Left lobe of liver (tissue), 2 donors: Measurements from ENCODE around the gene CFAP141. TPM values are rescaled to one million over a fixed set of nuclear protein-coding genes. Genes with fewer than 3 reads are reported as not detected.
"Not testable (repeated sequence)": the region's sequence is repeated elsewhere in the genome, so short reads cannot be mapped to it uniquely, and the experiment has no call there.

Experiments used
- ATAC-seq: fragments of 200-7000 bp; cut with Tn5 transposase; one replicate; pipeline ENCODE4 v1.9.1; 2020; ENCODE audit warnings: mild to moderate bottlenecking, moderate library complexity
- DNase-seq: peaks from one replicate; pipeline ENCODE4 v3.0.0-alpha.2; 2020; ENCODE audit warnings: low spot score
- total RNA-seq: library from RNA; stranded (reverse); gene quantifications from one replicate; pipeline ENCODE4 v1.2.1, GENCODE V29; 2021
- donor health status: DM: no; HTN: no; CAD: no; lungs with moderate emphysema.
- donor health status: DM: no; HTN: yes; CAD: no.

Gene CFAP141
- total RNA-seq, 1 donor from 2014 or later = not detected

DNA sequence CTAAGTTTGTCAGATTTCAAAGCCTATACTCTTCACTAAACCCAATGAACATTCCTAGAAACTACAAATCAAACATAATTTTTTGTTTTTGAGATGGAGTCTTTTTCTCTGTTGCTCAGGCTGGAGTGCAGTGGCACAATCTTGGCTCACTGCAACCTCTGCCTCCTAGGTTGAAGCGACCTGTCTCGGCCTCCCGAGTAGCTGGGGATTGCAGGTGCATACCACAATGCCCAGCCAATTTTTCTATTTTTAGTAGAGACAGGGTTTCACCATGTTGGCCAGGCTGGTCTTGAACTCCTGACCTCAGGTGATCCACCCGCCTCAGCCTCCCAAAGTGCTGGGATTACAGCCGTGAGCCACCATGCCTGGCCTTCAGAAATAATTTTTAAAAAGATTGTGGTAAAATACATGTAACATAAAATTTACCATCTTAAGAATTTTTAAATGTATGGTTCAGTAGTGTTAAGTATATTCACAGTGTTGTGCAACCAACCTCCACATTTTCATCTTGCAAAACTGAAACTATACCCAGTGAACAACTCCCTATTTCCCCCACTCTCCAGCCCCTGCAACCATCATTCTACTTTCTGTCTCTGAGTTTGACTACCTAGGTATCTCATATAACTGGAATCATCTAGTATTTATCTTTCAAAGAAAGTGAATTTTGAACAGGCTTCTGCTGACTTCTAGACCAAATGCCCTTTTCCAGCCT is 2.7 kb upstream of the CFAP141 start:
- DNase-seq (no peak), ATAC-seq (no peak)

DNA sequence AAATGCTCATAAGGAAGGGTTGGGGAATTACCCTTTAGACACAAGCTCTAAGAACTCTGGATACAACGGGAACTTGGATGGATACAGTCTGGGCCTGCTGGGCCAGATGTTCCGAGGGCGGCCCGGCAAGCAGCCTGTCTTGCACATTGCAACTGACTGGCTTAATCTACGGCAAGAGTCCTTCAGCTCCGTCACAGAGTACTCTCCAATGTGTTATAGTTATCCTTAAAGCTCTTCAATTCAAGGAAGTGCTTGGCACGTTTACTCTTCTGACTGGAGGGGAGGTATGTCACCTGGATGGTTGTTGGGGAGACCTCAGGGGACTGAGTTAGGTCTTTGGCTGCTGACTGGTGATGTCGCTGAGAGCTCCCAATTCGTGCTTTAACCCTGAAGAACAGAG is 1.1 kb upstream of the CFAP141 start:
- ATAC-seq (no peak), DNase-seq (no peak)

DNA sequence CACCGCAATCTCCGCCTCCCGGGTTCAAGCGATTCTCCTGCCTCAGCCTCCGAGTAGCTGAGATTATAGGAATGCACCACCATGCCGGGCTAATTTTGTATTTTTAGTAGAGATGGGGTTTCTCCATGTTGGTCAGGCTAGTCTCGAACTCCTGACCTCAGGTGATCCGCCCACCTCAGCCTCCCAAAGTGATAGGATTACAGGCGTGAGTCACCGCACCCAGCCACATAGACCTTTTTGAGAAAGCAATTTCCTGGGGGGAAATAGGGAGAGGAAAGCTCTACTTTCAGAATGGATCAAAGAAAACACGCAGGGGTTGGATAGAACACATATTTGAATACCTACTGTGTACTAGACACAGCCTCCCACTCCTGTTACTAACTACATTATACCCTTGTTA is 355 bp downstream of the CFAP141 start:
- ATAC-seq, DNase-seq: not testable (repeated sequence)

DNA sequence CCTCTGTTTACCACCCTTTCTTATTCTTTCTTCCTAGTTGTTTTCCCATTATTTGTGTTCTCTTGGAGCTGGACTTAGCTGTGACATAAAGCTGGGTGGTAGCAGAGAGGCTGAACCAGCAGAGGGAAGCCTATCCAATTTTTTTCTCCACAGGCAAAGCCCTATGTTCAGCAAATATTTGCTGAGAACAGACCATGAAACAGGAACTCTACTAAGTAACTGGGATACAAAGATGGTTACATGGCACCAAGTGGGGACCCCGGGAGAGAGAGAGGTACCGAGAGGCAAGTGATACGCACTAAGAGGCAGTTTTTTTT is 6.6 kb downstream of the CFAP141 start:
- DNase-seq (no peak), ATAC-seq (peak; percentile 80)

- DNase-seq (no peak), ATAC-seq (peak; percentile 94)
Measured at GRCh38 chr1:154198756-154199562, 7.2 kb downstream of the CFAP141 start.

GRCh38 chr1:154193821-154194220 is 12.3 kb downstream of the CFAP141 start:
- DNase-seq (peak; percentile 65), ATAC-seq (peak; percentile 74)

DNA sequence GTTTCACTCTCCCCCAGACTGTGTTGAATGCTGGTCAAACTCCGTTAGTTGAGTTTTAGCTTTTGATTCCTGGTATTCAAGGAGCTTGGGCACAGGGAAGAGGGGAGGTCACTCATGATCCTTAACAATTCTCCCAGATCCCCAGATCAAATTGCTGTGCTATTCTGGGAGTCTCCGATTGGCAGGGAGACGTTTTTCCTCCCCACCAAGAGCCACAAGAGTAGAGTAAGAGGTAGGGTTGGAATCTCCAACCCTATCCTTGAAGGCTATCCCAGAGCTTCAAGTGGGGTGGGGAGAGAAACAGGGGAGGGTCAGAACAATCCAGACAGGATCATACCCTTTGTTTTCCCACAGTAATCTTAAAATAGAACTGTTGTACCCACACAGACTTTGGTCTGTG is 13.7 kb downstream of the CFAP141 start:
- ATAC-seq (no peak), DNase-seq (no peak)

GRCh38 chr1:154191990-154192461 is 14.1 kb downstream of the CFAP141 start, which contains the start of gene TPM3:
TPM3 (minus strand) TSS chr1:154192100; CDS start chr1:154192018, 82 bp downstream.
- DNase-seq = no peak
- no peak for ATAC-seq

DNA sequence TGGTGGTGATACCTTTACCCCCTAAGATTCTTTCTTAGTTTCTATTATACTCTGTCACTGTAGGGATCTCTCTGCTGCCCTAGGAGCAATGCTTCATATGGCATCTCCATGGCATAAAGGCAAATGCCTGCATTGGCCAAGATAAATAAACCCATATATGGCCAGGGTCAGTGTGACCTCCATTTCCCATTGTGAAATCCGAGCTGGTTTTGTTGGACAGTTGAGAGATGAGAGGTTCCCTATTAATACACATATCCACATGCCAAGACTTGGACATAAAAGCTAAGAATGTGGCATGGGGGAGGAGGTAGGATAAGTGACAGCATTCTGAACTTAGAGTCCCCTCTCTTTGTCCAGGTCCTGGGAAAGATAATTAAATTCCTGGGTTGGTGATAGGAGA is 15.6 kb downstream of the CFAP141 start:
- DNase-seq (no peak), ATAC-seq (no peak)

DNA sequence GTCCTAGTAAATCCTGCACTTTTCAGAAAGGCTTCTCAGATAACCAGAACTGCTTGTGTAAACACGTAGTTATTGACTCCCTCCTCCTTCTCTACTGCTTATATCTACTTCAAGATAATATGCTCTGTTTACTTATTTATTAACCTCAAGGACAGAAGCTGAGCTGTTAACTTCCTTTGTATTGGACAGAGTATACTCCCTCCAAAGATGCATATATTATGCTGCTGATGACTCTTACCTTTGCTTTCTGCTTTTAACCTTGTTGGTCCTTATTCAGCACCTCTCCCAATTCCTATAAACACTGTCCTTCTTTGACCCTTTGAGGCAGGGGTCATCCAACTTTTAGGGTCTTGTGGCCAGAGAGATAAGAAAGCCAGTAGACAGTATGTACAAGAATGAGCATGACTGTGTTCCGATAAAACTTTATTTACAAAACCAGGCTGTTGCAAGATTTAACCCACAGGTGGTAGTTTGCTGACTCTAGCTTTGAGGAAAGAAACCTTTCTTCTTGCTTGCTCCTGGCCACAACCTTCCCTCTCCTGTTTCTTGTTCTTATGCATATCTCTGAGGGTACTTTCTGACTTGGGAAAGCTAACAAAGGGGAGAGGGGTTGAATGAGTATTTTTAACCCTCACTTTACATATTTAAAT is 19.2 kb downstream of the CFAP141 start:
- ATAC-seq (no peak), DNase-seq (no peak)

DNA sequence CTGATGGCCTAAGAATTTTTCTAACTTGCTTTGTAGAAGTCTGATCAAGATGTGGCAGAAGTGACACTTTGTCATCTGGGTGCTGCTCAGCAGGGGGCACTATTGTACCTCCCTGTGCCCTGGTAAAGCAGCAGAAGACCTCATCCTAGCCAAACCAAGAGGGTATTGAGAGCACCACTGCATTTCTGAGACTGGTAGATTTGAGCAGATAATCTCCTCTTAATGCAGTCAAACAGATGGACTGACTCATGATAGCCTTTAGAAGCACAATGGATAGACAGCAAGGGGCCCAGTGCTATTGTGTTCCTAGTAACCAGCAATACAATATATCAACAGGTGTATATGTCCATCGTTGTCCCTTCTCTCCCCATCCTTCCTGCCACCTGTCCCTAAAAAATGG is 20.0 kb downstream of the CFAP141 start:
- ATAC-seq (no peak), DNase-seq (peak; percentile 62)

DNA sequence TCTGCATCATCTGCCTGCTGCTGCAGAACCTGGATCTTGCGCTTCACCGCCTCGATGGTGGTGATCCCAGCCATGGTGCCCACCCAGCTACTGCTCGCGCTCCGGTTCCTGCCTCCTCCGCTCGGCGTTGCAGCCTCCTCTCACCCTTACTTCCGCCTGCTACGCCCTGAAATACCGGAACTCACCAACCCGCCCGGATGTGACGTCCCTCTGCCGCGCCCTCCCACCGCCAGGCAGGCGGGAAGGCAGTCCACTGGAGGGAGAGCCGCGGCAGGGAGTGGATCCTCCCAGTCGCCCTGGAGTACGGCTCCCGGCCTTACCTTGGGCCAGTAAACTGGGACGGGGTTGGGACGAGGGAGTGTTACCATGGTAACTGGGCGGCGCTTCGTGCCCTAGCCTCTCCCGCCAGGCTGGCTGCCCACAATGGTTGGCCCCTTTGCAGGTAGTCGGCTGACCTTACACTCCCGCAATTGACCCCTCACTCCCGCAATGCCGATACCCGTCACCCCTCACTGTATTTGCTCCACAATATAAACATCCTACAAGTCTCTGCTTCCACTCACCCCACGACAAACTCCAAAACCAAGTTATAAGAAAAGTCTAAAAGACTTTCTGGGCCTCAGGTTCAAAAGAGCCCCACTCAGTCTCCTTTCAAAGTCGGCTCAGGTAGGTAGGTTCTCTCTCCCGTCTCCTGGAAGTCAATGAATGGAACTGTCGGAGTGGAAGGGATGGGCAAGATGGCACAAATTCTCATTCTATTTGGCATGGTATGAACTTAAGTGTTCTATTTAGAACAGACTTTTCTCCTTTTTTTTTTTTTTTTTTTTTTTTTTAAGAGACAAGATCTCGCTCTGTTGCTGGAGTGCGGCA is 22.9 kb downstream of the CFAP141 start:
- ATAC-seq (peak; percentile 88), DNase-seq (peak; percentile 98)

- peak; percentile 51 for ATAC-seq
Measured at GRCh38 chr1:154182344-154183045, 23.6 kb downstream of the CFAP141 start.

GRCh38 chr1:154181944-154182343 is 24.2 kb downstream of the CFAP141 start:
- DNase-seq (no peak), ATAC-seq (no peak)

More at GRCh38 chr1:154182344-154183045, 23.6 kb downstream of the CFAP141 start:
- DNase-seq = peak; percentile 77

DNA sequence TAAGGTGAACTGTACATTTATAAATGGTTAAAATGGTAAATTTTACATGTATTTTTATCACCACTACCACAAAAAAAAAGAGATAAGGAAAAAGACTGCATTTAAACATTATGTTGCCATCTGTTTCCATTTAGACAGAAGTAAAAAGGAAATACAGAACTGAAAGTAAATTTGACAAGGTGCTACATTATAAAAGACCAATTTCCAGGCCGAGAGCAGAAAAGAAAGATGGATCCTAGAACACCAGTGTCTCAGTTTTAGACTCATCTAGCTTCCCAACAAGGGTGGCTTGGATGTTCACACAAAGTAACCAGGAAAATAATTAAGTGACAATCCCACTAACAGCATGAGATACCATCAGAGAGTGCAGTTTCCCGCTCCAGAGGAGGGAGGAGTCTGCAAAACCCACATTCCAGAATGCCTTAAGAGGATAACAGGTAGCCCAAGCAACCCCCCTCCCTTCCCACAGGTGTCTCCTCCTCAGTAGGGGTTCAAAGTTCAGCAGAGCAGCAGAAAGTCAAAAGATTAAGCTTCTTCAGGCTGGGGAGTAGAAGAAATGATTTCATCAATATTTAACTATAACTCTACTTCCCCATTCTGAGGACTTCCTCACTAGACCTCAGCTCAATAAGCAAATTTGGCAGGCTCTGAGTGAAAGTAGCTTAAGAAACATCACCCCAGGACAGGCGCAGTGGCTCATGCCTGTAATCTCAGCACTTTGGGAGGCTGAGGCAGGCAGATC is 26.0 kb downstream of the CFAP141 start:
- DNase-seq (no peak), ATAC-seq (no peak)

GRCh38 chr1:154178911-154179811 is 27.0 kb downstream of the CFAP141 start:
- ATAC-seq (peak; percentile 71), DNase-seq (peak; percentile 80)

DNA sequence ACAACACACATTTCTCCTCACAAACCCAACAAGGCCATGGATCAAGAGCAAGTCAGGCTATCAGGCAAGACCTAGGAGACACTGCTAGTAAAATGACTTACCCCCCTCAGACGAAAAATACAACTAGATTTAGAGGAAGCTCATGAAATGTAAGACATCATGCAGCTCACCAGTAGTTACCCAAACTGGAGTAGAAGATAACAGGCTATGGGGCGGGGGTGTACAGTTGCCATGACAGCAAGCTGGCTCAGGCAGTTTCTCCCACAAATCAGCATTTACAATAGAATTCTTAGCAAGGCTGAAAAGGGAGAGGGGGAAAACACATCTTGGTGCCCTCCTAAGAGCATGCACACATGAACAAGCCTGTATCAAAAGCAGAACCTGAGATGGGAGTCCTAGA is 28.1 kb downstream of the CFAP141 start:
- ATAC-seq (no peak), DNase-seq (no peak)

DNA sequence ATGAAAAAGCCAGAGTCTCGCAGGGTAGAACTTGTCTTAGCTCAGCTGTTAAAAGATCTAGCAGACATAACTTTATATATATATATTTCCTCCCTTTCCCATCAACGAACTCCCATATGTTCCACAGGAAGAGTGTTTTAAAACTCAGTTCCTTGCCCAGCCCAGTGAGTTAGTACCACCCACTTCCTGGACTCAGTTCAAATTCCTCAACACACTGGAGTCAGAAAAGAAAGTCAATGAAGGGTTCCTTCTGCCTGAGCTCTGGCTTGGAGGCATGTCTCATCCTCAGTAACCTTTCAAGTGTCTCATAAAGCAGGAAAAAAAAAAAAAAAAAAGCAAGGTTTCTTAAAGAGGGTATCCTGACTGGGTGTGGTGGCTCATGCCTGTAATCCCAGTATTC is 29.8 kb downstream of the CFAP141 start:
- DNase-seq = no peak

More for the DNA sequence above, 29.8 kb downstream of the CFAP141 start:
- ATAC-seq = no peak
